Medulla oblongata (tissue), 1 donor: ENCODE measurements around the gene PNKD.

Experiments
- DNase-seq: peaks from one replicate; pipeline ENCODE4 v3.0.0-alpha.2; 2015; ENCODE audit errors: extremely low spot score

Gene PNKD

GRCh38 chr2:218395826-218396687 lies 125.7 kb downstream of the PNKD start:
- DNase-seq, result peak; percentile 98
